Liver (tissue), 9 donors: Measurements from ENCODE around the gene BNC2. TPM values are rescaled to one million over a fixed set of nuclear protein-coding genes. Genes with fewer than 3 reads are reported as not detected.

Source experiments
- DNase-seq: peaks from one replicate; pipeline ENCODE4 v3.0.0-alpha.2; 2017; ENCODE audit warnings: low spot score
- H3K27ac ChIP-seq, 2 donors: one replicate each; pipeline ENCODE4 v1.7.0; 2013; ENCODE audit warnings: inconsistent platforms in 2 of 2, low read length in 2 of 2, control low read depth in 1 of 2, low read depth in 1 of 2, mild to moderate bottlenecking in 1 of 2
- H3K27me3 ChIP-seq, 4 donors: one replicate each; pipeline versions ENCODE4 v1.6.1 to v1.7.0; 2013; ENCODE audit warnings: low read length in 3 of 4, inconsistent platforms in 1 of 4, mild to moderate bottlenecking in 1 of 4, moderate library complexity in 1 of 4; ENCODE audit not compliant: control insufficient read depth in 4 of 4, insufficient read depth in 4 of 4
- H3K36me3 ChIP-seq, 4 donors: one replicate each; pipeline versions ENCODE4 v1.6.1 to v1.7.0; 2013; ENCODE audit warnings: low read length in 3 of 4, mild to moderate bottlenecking in 3 of 4, low read depth in 1 of 4, moderate library complexity in 1 of 4; ENCODE audit not compliant: control insufficient read depth in 4 of 4, insufficient read depth in 3 of 4
- H3K4me1 ChIP-seq, 4 donors: one replicate each; pipeline versions ENCODE4 v1.6.1 to v1.7.0; 2013; ENCODE audit warnings: low read length in 3 of 4, mild to moderate bottlenecking in 3 of 4, moderate library complexity in 1 of 4; ENCODE audit not compliant: control insufficient read depth in 4 of 4, insufficient read depth in 4 of 4
- H3K4me3 ChIP-seq, 3 donors: one replicate each; pipeline versions ENCODE4 v1.6.1 to v1.7.0; 2013; ENCODE audit warnings: low read length in 3 of 3, control low read depth in 1 of 3, low read depth in 1 of 3, mild to moderate bottlenecking in 1 of 3
- H3K9ac ChIP-seq, 2 donors: one replicate each; pipeline ENCODE4 v1.7.0; 2013; ENCODE audit warnings: low read length in 2 of 2, mild to moderate bottlenecking in 2 of 2, moderate library complexity in 2 of 2, control low read depth in 1 of 2, low read depth in 1 of 2
- H3K9me3 ChIP-seq, 4 donors: one replicate each; pipeline versions ENCODE4 v1.6.1 to v1.7.0; 2013; ENCODE audit warnings: low read length in 3 of 4; ENCODE audit not compliant: control insufficient read depth in 4 of 4
- EGR1 ChIP-seq, 2 donors: IDR thresholded peaks; 2 replicates each; pipeline ENCODE4 v1.6.1; 2016 to 2018; ENCODE audit warnings: antibody characterized with exemption in 2 of 2, low read depth in 2 of 2
- FOXA1 ChIP-seq: IDR thresholded peaks from 2 replicates; pipeline ENCODE4 v1.6.1; 2016; ENCODE audit warnings: antibody characterized with exemption
- FOXA2 ChIP-seq: IDR thresholded peaks from 2 replicates; pipeline ENCODE4 v1.6.1; 2016; ENCODE audit warnings: antibody characterized with exemption
- HNF4A ChIP-seq, 2 donors: conservative IDR thresholded peaks; 2 replicates each; pipeline ENCODE4 v1.6.1; 2016; ENCODE audit warnings: antibody characterized with exemption in 2 of 2, mild to moderate bottlenecking in 2 of 2
- HNF4G ChIP-seq: IDR thresholded peaks from 2 replicates; pipeline ENCODE4 v1.6.1; 2016; ENCODE audit warnings: antibody characterized with exemption
- JUND ChIP-seq, 2 donors: IDR thresholded peaks; 2 replicates each; pipeline ENCODE4 v1.6.1; 2016; ENCODE audit warnings: antibody characterized with exemption in 2 of 2
- NR2F2 ChIP-seq: IDR thresholded peaks from 2 replicates; pipeline ENCODE4 v1.6.1; 2016; ENCODE audit warnings: antibody characterized with exemption
- RAD21 ChIP-seq, 2 donors: IDR thresholded peaks; 2 replicates each; pipeline ENCODE4 v1.6.1; 2016; ENCODE audit warnings: antibody characterized with exemption in 2 of 2, mild to moderate bottlenecking in 2 of 2
- RXRA ChIP-seq, 2 donors: IDR thresholded peaks; 2 replicates each; pipeline ENCODE4 v1.6.1; 2017 to 2018; ENCODE audit warnings: antibody characterized with exemption in 2 of 2, mild to moderate bottlenecking in 1 of 2
- SP1 ChIP-seq: IDR thresholded peaks from 2 replicates; pipeline ENCODE4 v1.6.1; 2018; ENCODE audit warnings: antibody characterized with exemption, mild to moderate bottlenecking
- TAF1 ChIP-seq: conservative IDR thresholded peaks from 2 replicates; pipeline ENCODE4 v1.6.1; 2016; ENCODE audit warnings: antibody characterized with exemption, mild to moderate bottlenecking
- YY1 ChIP-seq: IDR thresholded peaks from 2 replicates; pipeline ENCODE4 v1.6.1; 2016; ENCODE audit warnings: antibody characterized with exemption, mild to moderate bottlenecking
- WGBS: extraction: QIAGEN DNeasy Blood & Tissue Kit; methylation state at CpG from one replicate; pipeline ENCODE4 v1.1.7; 2013; 5-methylcytosine and 5-hydroxymethylcytosine counted together
- polyA plus RNA-seq, 2 donors: library from polyadenylated mRNA; stranded (reverse) in 1 of 2; unstranded in 1 of 2; fragments of 200-250 nt in 1 of 2; fragments of >200 nt in 1 of 2; fragmentation: Nextera tagmentation in 1 of 2; extraction: Ambion mirVana in 1 of 2; gene quantifications; one replicate each; pipeline versions ENCODE4 v1.2.1 to v1.2.3, GENCODE V29; 2013 to 2015
- total RNA-seq, 2 donors: library from RNA; depleted of rRNA; stranded (reverse); fragments of >200 nt; gene quantifications; one replicate each; pipeline ENCODE4 v1.2.3, GENCODE V29; 2014
- TF ChIP-seq, protein P1 (sequence below): IDR thresholded peaks from 2 replicates; pipeline ENCODE4 v1.6.1; 2016; ENCODE audit warnings: antibody characterized with exemption, mild to moderate bottlenecking
- TF ChIP-seq, protein P2 (sequence below): IDR thresholded peaks from 2 replicates; pipeline ENCODE4 v1.6.1; 2016; ENCODE audit warnings: antibody characterized with exemption
- TF ChIP-seq, protein P3 (sequence below): IDR thresholded peaks from 2 replicates; pipeline ENCODE4 v1.6.1; 2016; ENCODE audit warnings: antibody characterized with exemption
- TF ChIP-seq, protein P4 (sequence below): fragments of 150-350 bp; IDR thresholded peaks from 2 replicates; pipeline ENCODE4 v1.5.1; 2017; ENCODE audit warnings: improper control_type of control experiment, low read depth, low read length; ENCODE audit not compliant: missing input control
- donor health status: healthy.
- donor health status: healthy.
- donor health status: healthy.
- donor health status: healthy.
- donor health status: healthy.

BNC2 gene
- total and polyA plus RNA-seq, 4 donors, result 0.07 to 0.67 (median 0.08) TPM

DNA sequence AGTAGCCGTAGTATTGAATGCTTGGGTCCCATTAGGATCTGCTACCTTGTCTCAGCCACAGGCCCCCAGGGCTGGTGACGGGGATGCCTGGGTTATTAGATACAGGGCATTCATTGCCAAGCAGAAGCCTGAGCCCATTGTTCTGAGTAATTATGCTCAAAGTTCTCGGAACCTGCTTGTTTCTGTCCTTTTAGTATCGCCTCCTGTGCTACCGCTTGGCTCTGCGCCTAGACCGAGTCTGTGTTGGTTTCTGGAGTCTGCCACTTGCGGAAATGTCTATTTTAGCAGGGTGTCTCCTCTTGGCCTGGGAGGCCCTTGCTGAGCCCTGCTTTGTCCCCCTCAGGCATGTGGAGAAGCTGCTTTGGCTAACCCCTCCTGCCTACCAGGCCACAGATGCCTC, 506.1 kb downstream of the BNC2 start:
- Histone ChIP-seq H3K27ac (no peak overlapping the region), H3K4me3 (no peak overlapping the region), H3K36me3 (no peaks in the 10 kb centered on the region), H3K9ac (no peak overlapping the region), H3K9me3 (no peaks in the 10 kb centered on the region), H3K27me3 (no peaks in the 10 kb centered on the region), H3K4me1 (no peaks in the 10 kb centered on the region)
- WGBS, result 81% methylated on average over 8 of the region's 8 CpGs
- no peak for DNase-seq
- TF ChIP-seq, protein P1, sequence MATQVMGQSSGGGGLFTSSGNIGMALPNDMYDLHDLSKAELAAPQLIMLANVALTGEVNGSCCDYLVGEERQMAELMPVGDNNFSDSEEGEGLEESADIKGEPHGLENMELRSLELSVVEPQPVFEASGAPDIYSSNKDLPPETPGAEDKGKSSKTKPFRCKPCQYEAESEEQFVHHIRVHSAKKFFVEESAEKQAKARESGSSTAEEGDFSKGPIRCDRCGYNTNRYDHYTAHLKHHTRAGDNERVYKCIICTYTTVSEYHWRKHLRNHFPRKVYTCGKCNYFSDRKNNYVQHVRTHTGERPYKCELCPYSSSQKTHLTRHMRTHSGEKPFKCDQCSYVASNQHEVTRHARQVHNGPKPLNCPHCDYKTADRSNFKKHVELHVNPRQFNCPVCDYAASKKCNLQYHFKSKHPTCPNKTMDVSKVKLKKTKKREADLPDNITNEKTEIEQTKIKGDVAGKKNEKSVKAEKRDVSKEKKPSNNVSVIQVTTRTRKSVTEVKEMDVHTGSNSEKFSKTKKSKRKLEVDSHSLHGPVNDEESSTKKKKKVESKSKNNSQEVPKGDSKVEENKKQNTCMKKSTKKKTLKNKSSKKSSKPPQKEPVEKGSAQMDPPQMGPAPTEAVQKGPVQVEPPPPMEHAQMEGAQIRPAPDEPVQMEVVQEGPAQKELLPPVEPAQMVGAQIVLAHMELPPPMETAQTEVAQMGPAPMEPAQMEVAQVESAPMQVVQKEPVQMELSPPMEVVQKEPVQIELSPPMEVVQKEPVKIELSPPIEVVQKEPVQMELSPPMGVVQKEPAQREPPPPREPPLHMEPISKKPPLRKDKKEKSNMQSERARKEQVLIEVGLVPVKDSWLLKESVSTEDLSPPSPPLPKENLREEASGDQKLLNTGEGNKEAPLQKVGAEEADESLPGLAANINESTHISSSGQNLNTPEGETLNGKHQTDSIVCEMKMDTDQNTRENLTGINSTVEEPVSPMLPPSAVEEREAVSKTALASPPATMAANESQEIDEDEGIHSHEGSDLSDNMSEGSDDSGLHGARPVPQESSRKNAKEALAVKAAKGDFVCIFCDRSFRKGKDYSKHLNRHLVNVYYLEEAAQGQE, result no peak
- TF ChIP-seq HNF4A (conservative IDR thresholded peaks at IDR 0.05) (no peak), RAD21 (IDR thresholded peaks at IDR 0.05) (no peak), YY1 (no peak), JUND (IDR thresholded peaks at IDR 0.05) (no peak), FOXA1 (no peak), HNF4G (no peak), EGR1 (IDR thresholded peaks at IDR 0.05; ENCODE audit: low read depth in 2 of 2) (no peak)
- TF ChIP-seq, protein P2, sequence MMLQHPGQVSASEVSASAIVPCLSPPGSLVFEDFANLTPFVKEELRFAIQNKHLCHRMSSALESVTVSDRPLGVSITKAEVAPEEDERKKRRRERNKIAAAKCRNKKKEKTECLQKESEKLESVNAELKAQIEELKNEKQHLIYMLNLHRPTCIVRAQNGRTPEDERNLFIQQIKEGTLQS, result no peak
- TF ChIP-seq, protein P3, sequence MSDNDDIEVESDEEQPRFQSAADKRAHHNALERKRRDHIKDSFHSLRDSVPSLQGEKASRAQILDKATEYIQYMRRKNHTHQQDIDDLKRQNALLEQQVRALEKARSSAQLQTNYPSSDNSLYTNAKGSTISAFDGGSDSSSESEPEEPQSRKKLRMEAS, result no peak
- TF ChIP-seq, protein P4, sequence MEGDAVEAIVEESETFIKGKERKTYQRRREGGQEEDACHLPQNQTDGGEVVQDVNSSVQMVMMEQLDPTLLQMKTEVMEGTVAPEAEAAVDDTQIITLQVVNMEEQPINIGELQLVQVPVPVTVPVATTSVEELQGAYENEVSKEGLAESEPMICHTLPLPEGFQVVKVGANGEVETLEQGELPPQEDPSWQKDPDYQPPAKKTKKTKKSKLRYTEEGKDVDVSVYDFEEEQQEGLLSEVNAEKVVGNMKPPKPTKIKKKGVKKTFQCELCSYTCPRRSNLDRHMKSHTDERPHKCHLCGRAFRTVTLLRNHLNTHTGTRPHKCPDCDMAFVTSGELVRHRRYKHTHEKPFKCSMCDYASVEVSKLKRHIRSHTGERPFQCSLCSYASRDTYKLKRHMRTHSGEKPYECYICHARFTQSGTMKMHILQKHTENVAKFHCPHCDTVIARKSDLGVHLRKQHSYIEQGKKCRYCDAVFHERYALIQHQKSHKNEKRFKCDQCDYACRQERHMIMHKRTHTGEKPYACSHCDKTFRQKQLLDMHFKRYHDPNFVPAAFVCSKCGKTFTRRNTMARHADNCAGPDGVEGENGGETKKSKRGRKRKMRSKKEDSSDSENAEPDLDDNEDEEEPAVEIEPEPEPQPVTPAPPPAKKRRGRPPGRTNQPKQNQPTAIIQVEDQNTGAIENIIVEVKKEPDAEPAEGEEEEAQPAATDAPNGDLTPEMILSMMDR, result no peak

DNA sequence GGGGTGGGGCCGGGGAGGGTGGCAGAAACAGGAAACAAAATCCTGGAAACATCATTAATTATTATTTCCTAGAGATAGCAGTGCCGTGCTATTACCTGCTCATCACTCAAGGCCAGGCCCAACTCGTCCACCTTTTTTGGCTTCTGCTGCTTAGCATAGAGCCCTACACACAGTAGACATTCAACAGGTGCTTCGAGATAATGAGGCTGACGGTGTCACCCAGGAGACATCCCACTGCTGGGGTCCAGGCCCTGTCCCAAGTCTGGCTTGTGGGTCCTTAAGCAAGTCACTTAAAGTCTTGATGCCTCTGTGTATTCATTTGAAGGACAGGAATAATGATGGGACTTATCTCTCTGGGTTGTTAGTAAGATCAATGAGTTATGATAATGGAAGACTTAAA, 506.6 kb downstream of the BNC2 start:
- no peak overlapping the region for H3K4me3 ChIP-seq
- H3K36me3 ChIP-seq, result no peaks in the 10 kb centered on the region
- no peaks in the 10 kb centered on the region for H3K4me1 ChIP-seq
- TF ChIP-seq YY1 (no peak), JUND (IDR thresholded peaks at IDR 0.05) (no peak), TAF1 (no peak), RXRA (IDR thresholded peaks at IDR 0.05) (no peak), NR2F2 (no peak), HNF4G (no peak), HNF4A (conservative IDR thresholded peaks at IDR 0.05) (no peak), FOXA1 (no peak), SP1 (no peak), EGR1 (IDR thresholded peaks at IDR 0.05; ENCODE audit: low read depth in 2 of 2) (no peak), FOXA2 (no peak), RAD21 (IDR thresholded peaks at IDR 0.05) (no peak)
- TF ChIP-seq, protein P3, result no peak
- TF ChIP-seq, protein P2, result no peak
- TF ChIP-seq, protein P1, result no peak
- TF ChIP-seq, protein P4, result no peak
- H3K27ac ChIP-seq, result no peak overlapping the region
- H3K9me3 ChIP-seq, result no peaks in the 10 kb centered on the region
- DNase-seq, result no peak
- WGBS, result 78% methylated on average over 5 of the region's 5 CpGs
- H3K27me3 ChIP-seq, result no peaks in the 10 kb centered on the region
- H3K9ac ChIP-seq, result no peak overlapping the region
